Uterus (tissue), 4 donors: Measurements from ENCODE around the gene VSX1. TPM values are rescaled to one million over a fixed set of nuclear protein-coding genes. Genes with fewer than 3 reads are reported as not detected.

Experiments
- DNase-seq, 2 donors: peaks; one replicate each; pipeline ENCODE4 v3.0.0-alpha.2; 2019 to 2020
- H3K27ac ChIP-seq, 2 donors: fragments of 200-600 bp; sonication (generic); 1 replicate in 1 of 2; 2 replicates in 1 of 2; pipeline ENCODE4 v1.5.1; 2016 to 2018
- H3K27me3 ChIP-seq, 2 donors: fragments of 200-600 bp; sonication (generic); one replicate each; pipeline ENCODE4 v1.5.1; 2018 to 2019; ENCODE audit warnings: control low read depth in 1 of 2
- H3K36me3 ChIP-seq, 2 donors: fragments of 200-600 bp; sonication (generic); one replicate each; pipeline ENCODE4 v1.5.1; 2019; ENCODE audit warnings: control low read depth in 1 of 2
- H3K4me1 ChIP-seq, 2 donors: fragments of 200-600 bp; sonication (generic); one replicate each; pipeline ENCODE4 v1.5.1; 2018 to 2019; ENCODE audit warnings: control low read depth in 1 of 2
- H3K4me3 ChIP-seq, 2 donors: fragments of 200-600 bp; sonication (generic); 1 replicate in 1 of 2; 2 replicates in 1 of 2; pipeline ENCODE4 v1.5.1; 2018 to 2019; ENCODE audit warnings: mild to moderate bottlenecking in 1 of 2
- H3K9me3 ChIP-seq, 2 donors: fragments of 200-600 bp; sonication (generic); one replicate each; pipeline ENCODE4 v1.5.1; 2019; ENCODE audit warnings: control low read depth in 1 of 2
- POLR2A ChIP-seq, 2 donors: fragments of 450-650 bp; IDR thresholded peaks; one replicate each; pipeline ENCODE4 v1.6.1; 2016; ENCODE audit warnings: antibody characterized with exemption in 2 of 2, mild to moderate bottlenecking in 1 of 2, moderate library complexity in 1 of 2
- intact Hi-C: fragments of 100-400 bp; cut with DNase I; formaldehyde crosslinking; loops from one replicate; pipeline ENCODE4 v1.15.1; 2023; ENCODE audit warnings: low total_unique reads
- total RNA-seq, 4 donors: library from RNA; depleted of rRNA in 3 of 4; stranded (reverse); fragments of >200 nt in 3 of 4; gene quantifications; one replicate each; pipeline versions ENCODE4 v1.1.0 to v1.2.4, GENCODE V29; 2014 to 2023
- TF ChIP-seq, protein P1 (sequence below), 4 experiments: fragments of 200-600 bp in 2 of 4; fragments of 450-650 bp in 2 of 4; sonication (generic) in 2 of 4; IDR thresholded peaks; one replicate each; pipeline ENCODE4 v1.5.1; 2016 to 2019; ENCODE audit warnings: antibody characterized with exemption in 4 of 4, mild to moderate bottlenecking in 2 of 4, moderate library complexity in 1 of 4
- donor health status: DM: yes; HTN: yes; CAD: no.

Gene VSX1
- total RNA-seq, 4 donors from 2014 or later, result 0.18 TPM; not detected in 3

DNA sequence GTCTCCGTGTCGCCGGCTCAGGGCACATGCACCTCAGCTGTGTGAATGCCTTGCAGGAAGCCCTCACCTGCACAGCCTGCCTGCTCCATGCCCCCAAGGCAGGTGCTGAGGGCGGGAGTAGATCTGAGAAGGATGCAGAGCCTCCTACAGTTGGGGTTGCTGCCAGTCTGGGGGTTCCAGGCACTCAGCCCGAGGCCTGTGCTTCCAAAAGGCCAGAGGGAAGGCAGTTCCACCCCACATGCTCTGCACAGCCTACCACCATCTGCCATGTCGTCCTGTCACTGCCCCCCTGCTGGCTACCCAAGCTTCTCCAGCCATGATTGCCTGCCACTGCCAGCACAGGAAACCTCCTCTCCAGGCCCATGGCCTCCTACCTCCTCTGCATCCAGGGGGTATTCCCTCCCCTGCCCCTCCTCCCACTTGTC is 43.3 kb downstream of the VSX1 start:
- no peaks in the 10 kb centered on the region for H3K9me3 ChIP-seq
- H3K36me3 ChIP-seq, result no peaks in the 10 kb centered on the region
- peak overlapping the region; percentile 81 to 86 for H3K27ac ChIP-seq
- no peak for DNase-seq
- no peak overlapping the region for H3K4me3 ChIP-seq
- no peak for TF ChIP-seq POLR2A (IDR thresholded peaks at IDR 0.05)
- TF ChIP-seq, protein P1, sequence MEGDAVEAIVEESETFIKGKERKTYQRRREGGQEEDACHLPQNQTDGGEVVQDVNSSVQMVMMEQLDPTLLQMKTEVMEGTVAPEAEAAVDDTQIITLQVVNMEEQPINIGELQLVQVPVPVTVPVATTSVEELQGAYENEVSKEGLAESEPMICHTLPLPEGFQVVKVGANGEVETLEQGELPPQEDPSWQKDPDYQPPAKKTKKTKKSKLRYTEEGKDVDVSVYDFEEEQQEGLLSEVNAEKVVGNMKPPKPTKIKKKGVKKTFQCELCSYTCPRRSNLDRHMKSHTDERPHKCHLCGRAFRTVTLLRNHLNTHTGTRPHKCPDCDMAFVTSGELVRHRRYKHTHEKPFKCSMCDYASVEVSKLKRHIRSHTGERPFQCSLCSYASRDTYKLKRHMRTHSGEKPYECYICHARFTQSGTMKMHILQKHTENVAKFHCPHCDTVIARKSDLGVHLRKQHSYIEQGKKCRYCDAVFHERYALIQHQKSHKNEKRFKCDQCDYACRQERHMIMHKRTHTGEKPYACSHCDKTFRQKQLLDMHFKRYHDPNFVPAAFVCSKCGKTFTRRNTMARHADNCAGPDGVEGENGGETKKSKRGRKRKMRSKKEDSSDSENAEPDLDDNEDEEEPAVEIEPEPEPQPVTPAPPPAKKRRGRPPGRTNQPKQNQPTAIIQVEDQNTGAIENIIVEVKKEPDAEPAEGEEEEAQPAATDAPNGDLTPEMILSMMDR (IDR thresholded peaks at IDR 0.05), result no peak
- intact Hi-C loops, result no loop called here
- H3K27me3 ChIP-seq, result no peaks in the 10 kb centered on the region
- H3K4me1 ChIP-seq, result peaks cover 17 to 18% of the 10 kb centered on the region in 2 donors

DNA sequence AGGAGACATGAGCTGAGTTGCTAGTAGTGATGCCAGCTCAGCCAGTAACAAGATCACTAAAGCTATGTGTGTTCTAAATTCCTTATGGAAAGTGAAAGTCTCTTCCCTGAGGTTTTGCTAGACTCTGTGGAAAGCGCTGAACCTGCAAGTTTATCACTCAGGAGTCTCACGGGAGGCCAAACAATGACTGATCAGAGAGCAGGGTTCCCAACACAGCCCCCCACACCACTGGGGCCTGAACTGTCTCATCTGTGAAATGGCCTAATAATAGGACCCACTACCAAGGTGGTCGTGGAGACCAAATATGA is 43.9 kb downstream of the VSX1 start:
- TF ChIP-seq, protein P1 (IDR thresholded peaks at IDR 0.05), result no peak
- TF ChIP-seq POLR2A (IDR thresholded peaks at IDR 0.05), result no peak
- peaks cover 16 to 17% of the 10 kb centered on the region in 2 donors for H3K4me1 ChIP-seq
- H3K9me3 ChIP-seq, result no peaks in the 10 kb centered on the region
- no peak overlapping the region for H3K4me3 ChIP-seq
- H3K27ac ChIP-seq, result peak overlapping the region; percentile 81 to 86
- no peak for DNase-seq
- no peaks in the 10 kb centered on the region for H3K36me3 ChIP-seq
- H3K27me3 ChIP-seq, result no peaks in the 10 kb centered on the region
- intact Hi-C loops, result no loop called here

DNA sequence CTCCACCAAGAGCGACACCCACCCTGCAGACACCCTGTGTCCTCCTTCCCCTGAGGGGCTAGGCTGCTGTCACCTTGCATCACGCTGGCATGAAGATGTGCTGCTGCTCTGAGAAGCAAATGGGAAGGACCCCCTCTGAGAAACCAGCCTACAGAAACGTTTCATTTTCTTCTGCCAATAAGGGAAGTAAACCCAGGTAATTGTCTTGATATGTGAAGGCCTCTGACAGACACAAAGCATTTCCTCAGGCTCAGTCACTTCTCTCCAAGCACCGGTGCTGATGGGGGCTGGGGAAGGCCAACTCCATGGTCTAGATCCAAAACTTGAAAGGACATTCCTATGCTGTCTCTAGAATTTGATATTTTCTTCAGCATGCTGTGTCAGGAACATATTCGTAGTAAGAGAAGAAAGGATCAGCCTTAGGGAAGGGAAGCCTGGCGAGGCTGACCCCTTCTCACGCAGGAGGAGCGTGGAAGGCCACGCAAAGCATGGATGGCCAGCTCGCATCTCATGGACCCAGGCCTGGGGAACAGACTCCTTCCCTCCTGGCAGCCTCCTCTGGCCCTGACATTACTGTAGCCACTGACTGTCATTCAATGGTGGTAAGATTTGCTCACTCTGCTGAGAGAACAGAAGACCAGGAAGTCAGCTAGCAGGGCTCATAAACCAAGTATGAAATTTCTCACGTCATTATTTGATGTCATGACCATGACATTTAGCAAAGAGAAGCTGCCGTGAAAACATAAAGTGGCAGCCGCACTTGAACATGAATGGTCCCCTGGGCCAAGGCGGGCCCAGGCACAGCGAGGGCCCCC is 44.4 kb downstream of the VSX1 start:
- Histone ChIP-seq H3K27me3 (no peaks in the 10 kb centered on the region), H3K36me3 (no peaks in the 10 kb centered on the region), H3K27ac (peak overlapping the region; percentile 81 to 86), H3K4me3 (no peak overlapping the region), H3K4me1 (peaks cover 12 to 21% of the 10 kb centered on the region in 2 donors), H3K9me3 (no peaks in the 10 kb centered on the region)
- TF ChIP-seq, protein P1 (IDR thresholded peaks at IDR 0.05), result no peak
- TF ChIP-seq POLR2A (IDR thresholded peaks at IDR 0.05), result no peak
- intact Hi-C loops, result no loop called here
- no peak for DNase-seq

DNA sequence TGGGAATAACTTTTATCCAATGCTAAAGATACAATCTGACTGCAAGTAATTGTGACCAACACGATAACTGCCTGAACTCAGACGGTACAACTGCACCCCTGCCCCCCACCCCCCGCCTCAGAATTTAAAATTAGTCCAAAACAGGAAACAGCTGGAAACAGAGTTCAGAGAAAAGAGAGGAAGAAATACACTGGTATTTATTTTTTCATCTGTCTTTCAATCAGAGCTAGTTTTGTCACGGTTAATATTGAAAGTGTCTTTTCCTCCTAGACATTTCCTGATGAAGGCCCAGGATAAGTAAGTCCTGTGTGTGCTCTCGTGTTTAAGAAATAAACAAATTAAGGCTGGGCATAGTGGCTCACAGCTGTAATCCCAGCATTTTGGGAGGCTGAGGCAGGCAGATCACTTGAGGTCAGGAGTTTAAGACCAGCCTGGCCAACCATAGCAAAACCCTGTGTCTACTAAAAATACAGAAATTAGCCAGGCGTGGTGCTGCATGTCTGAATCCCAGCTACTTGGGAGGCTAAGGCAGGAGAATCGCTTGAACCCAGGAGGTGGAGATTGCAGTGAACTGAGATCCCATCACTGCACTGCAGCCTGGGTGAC is 45.5 kb downstream of the VSX1 start:
- peak overlapping the region; percentile 8 to 19 for H3K27ac ChIP-seq
- no peaks in the 10 kb centered on the region for H3K9me3 ChIP-seq
- H3K4me3 ChIP-seq, result no peak overlapping the region
- peaks cover 12 to 22% of the 10 kb centered on the region in 2 donors for H3K4me1 ChIP-seq
- TF ChIP-seq POLR2A (IDR thresholded peaks at IDR 0.05), result no peak
- TF ChIP-seq, protein P1 (IDR thresholded peaks at IDR 0.05), result no peak
- no peaks in the 10 kb centered on the region for H3K36me3 ChIP-seq
- H3K27me3 ChIP-seq, result no peaks in the 10 kb centered on the region
- no peak for DNase-seq
- intact Hi-C loops, result no loop called here

DNA sequence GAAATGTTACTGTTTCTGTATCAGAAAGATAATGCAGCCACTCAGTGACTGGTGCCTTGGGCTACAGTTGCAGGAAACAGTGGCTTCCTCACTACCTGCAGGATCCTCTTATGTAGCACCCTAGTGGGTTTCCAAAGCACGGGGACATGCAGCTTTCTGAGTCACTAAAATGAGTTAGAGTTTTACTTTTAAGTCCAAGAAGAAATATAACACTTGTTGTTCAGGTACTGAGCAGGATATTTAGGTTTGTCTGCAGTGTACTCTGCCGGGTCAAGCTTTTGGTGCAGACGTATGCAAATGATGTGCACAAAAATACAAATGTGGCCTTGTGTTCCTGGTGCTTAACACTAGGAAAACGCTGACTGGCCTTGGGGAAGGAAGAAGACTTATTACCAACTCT is 46.0 kb downstream of the VSX1 start:
- Histone ChIP-seq H3K9me3 (no peaks in the 10 kb centered on the region), H3K27me3 (no peaks in the 10 kb centered on the region), H3K36me3 (no peaks in the 10 kb centered on the region), H3K4me3 (no peak overlapping the region), H3K4me1 (peaks cover 12 to 22% of the 10 kb centered on the region in 2 donors), H3K27ac (peak overlapping the region in 1 of 2 donors; percentile 8)
- no peak for DNase-seq
- intact Hi-C loops, result no loop called here
- no peak for TF ChIP-seq POLR2A (IDR thresholded peaks at IDR 0.05)
- TF ChIP-seq, protein P1 (IDR thresholded peaks at IDR 0.05), result no peak
